ENCODE results near the gene RSRC2.
"Not testable (repeated sequence)": the region's sequence is repeated elsewhere in the genome, so short reads cannot be mapped to it uniquely, and the experiment has no call there.

RSRC2 gene, protein sequence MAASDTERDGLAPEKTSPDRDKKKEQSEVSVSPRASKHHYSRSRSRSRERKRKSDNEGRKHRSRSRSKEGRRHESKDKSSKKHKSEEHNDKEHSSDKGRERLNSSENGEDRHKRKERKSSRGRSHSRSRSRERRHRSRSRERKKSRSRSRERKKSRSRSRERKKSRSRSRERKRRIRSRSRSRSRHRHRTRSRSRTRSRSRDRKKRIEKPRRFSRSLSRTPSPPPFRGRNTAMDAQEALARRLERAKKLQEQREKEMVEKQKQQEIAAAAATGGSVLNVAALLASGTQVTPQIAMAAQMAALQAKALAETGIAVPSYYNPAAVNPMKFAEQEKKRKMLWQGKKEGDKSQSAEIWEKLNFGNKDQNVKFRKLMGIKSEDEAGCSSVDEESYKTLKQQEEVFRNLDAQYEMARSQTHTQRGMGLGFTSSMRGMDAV

DNA sequence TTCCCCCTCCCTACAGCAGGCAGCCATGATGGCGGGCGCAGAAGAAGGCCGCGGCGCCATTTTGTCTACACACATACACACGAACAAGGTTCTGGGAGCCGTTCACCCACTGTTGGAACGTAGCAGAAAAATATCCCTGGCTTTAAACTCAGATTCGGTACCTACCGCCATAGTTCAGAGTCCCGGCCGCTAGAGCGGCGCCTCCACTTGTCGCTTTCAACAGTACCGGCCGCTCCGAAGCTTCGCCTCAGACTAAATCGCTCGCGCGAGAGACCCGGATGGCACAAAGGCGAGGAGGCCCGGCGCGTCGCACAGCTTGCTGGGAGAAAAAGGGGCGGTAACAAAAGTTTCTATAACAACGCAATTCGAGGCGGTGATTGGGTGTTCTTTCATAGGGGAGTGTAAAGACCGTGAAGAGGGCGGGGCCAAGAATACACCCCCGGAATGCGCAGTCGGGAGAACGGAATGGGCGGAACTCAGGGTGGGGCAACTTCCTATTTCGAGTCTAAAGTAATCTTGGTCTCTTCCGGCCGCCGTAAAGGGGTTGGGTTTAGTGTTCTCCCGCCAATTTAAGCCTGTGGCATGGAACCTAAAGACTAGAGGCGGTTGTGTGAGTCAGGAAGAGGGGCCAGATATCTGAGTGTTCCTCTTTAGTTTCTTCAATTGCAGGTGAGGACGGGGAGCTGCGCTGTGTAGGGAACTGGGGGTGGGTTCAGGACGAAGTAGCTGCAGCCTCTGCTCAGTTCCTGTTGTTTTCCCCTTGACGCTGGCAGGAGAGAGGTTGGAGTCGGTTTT lies at the start of gene RSRC2, which contains the start of gene KNTC1:
TSS of gene RSRC2 (minus strand) at position 254 of the 795 bp plus-strand sequence. CDS start at position 171, 83 bp downstream.
TSS of gene KNTC1 (plus strand) at position 567 of the 795 bp plus-strand sequence. CDS start 2,815 bp downstream, outside the sequence.
- DNase-seq (ENCODE audit: low read depth in 2 of 2), result peak; percentile 96

DNA sequence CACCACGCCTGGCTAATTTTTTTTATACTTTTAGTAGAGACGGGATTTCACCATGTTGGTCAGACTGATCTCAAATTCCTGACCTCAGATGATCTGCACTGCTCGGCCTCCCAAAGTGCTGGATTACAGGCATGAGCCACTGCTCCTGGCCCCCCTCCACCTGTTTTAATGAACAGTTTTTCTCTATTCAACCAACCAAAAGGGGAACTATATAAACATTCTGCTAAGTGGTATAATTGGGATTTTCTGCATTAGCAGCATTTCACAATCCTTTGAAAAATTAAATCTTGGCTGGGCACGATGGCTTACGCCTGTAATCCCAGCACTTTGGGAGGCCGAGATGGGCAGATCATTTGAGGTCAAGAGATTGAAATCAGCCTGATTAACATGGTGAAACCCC lies 45.1 kb upstream of the RSRC2 start:
- no peak for DNase-seq (ENCODE audit: low read depth in 2 of 2)

DNA sequence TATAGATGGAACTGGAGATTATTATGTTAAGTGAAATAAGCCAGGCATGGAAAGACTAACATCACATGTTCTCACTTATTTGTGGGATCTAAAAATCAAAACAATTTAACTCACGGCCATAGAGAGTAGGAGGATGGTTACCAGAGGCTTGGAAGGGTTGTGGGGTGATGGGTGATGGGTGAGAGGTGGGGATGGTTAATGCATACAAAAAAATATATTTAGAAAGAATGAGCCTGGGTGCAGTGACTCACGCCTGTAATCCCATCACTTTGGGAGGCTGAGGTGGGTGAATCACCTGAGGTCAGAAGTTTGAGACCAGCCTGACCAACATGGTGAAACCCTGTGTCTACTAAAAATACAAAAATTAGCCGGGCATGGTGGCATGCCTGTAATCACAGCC lies 43.3 kb upstream of the RSRC2 start:
- not testable (repeated sequence) for DNase-seq (ENCODE audit: low read depth in 2 of 2)

DNA sequence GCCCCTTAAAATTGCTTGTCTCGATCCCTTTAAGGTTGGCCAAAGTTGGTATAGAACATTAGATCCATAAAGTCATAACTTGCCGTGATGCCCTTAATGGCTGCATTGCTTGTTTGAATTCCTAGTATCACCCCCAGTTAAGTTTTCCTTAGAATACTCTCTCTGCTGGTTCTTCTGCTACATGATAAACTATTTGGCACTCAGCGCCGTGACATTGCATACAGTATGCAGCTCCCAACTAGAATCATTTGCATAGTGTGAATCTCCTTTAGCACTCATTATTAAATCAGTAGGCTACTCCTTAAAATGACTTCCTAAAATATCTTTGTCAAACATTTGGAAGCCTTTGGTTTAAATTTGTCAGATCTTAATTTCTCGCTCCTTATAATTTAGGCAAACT lies 42.6 kb upstream of the RSRC2 start:
- DNase-seq (ENCODE audit: low read depth in 2 of 2), result no peak

DNA sequence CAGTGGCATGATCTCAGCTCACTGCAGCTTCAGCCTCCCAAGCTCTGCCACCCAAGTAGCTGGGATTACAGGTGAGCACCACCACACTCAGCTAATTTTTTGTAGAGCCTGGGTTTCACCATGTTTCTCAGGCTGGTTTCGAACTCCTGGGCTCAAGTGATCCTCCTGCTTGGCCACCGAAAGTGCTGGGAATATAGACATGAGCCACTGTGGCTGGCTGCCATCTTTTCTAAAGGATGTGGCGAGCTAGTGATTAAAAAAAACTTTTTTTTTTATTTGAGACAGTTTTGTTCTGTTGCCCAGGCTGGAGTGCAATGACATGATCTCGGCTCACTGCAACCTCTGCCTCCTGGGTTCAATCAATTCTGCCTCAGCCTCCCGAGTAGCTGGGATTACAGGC lies 40.1 kb upstream of the RSRC2 start:
- not testable (repeated sequence) for DNase-seq (ENCODE audit: low read depth in 2 of 2)

DNA sequence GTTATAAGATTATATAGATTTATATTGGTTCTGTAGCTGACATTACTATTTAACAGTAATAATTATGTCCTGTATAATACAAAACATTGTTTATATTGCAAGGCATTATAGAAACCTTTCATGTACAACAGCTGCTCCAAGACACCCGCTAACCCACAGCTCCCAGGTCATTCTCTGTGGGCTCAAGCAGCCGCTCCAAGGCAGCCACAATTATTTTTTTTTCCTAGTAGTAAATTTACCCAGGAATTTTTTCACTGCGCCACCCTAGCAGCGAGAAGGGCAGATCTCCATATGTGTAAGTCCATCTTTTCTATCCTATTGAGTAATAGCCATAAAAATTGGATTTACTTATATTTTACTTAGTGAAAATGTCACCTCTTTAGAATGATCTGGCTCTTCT lies 36.6 kb upstream of the RSRC2 start:
- DNase-seq (ENCODE audit: low read depth in 2 of 2), result no peak

DNA sequence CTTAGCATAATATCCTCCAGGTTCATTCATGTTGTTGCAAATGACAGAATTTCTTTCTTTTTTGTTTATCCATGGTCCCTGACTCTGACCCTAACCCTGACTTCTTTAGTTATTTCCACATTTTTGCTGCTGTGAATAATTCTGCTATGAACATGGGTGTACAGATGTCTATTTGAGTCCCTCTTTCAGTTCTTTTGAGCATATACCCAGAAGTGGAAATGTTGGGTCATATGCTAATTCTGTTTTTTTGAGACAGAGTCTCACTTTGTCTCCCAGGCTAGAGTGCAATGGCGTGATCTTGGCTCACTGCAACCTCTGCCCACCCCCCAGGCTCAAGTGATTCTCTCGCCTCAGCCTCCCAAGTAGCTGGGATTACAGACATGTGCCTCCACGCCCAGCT lies 33.4 kb upstream of the RSRC2 start:
- no peak for DNase-seq (ENCODE audit: low read depth in 2 of 2)

DNA sequence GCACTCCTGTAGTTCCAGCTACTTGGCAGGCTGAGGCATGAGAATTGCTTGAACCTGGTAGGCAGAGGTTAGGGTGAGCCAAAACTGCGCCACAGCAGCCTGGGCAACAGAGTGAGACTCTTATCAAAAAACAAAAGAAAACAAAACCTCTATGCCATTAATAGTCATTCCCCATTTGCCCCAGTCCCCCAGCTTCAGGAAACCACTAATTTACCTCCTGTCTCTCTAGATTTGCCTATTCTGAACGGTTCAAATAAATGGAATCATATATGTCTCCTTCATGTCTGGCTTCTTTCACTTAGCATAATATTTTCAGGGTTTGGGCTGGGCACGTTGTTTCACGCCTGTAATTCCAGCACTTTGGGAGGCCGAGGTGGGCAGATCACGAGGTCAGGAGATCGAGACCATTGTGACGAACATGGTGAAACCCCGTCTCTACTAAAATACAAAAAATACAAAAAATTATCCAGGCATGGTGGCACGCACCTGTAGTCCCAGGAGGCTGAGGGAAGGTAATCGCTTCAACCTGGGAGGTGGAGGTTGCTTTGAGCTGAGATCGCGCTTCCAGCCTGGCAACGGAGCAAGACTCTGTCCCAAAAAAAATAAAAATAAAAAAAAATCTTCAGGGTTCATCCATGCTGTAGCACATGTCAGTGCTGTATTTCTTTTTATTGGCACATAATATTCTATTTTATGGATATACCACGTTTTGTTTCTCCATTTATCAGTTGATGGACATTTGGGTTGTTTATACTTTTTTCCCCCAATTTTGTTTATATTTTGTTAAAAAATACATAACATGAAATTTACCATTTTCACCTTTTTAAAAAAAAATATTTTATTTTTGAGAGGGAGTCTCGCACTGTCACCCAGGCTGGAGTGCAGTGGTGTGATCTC lies 32.3 kb upstream of the RSRC2 start:
- no peak for DNase-seq (ENCODE audit: low read depth in 2 of 2)

DNA sequence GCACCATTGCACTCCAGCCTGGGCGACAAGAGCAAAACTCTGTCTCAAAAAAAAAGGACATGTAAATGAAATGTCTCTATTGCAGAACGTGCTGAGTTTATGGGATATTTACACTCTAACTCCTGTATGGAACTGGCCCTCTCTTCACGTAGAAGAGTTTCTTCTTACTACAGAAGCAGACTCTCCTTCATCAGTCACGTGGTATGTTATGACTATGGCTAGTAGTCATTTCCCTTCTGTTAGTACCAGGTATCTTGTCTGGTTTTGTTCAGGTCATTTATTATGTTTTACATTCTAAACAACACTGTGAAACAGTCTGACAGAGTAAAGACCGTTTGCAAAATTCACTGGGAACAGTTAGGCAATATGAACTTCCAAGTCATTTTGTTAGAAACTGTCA lies 20.6 kb upstream of the RSRC2 start:
- DNase-seq (ENCODE audit: low read depth in 2 of 2), result no peak

DNA sequence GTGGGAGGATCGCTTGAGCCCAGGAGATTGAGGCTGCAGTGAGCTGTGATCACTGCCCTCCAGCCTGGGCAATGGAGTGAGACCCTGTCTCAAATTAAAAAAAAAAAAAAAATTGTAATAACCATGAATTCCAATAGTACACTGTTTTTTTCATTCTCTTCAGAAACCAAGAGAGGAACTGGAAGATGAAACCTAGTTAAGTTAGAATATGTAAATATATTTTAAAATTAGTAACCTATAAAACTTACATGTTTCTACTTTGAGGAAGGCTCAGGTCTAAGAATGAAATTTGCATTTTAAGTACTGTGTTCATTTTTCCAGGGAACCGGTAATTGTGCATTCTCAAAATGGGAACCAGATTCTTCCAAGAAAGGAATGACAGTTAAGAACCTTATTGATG lies 19.1 kb upstream of the RSRC2 start:
- DNase-seq (ENCODE audit: low read depth in 2 of 2), result no peak

DNA sequence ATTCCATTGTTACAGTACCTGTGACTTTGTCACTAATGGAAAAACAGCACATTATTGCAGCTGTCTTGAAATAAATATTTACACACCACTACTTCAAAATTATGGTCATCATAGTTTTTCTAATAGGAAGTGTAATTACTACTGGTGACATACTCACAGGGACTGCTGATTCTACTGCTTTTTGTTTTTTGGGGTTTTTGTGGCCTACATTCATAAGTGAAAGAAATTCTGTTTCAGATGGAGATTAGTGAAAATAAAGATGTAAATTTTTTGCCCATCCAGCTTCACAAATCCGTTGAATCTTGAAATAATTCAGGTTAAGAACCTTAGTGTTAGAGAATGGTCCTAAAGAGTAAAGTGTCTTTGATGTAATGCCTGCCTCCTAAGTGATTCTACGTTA lies 17.8 kb upstream of the RSRC2 start:
- DNase-seq (ENCODE audit: low read depth in 2 of 2), result no peak

DNA sequence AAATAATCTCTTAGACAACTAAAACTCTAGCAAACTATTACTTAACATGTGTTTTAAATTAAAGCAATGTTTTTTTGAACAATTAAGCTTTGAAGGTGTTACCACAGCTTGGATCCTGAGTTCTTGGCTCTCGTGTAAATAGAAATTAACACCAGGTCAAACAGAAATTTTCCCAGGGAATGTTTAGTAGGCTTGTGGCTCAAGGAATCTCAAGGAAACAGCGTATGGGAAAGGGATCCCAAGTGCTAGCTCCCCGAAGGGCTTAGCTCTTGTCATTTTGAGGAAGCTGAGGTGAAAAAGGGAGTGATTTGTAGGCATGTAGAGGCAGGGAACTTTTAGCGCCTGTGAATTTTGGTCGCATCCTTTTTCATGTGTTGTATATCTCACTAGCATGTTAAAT lies 11.8 kb upstream of the RSRC2 start:
- DNase-seq (ENCODE audit: low read depth in 2 of 2), result no peak

DNA sequence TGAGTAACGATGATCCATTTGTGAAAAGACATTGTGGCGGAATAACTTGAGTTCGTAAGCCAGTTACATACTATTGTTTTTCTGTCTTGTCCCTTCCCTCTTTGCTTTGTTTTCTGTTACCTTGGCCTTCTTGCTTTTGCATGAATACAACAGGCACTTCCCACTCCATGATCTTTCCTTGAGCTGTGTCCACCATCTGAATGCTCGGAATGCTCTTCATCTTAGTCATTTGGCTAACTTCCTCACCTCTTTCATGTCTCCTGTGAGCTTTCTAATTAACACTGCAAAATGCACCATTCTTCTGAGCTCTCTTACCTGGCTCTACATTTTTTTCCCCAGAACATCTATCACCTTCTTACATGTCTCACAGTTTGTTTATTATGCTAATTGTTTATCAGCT lies 10.3 kb upstream of the RSRC2 start:
- no peak for DNase-seq (ENCODE audit: low read depth in 2 of 2)

DNA sequence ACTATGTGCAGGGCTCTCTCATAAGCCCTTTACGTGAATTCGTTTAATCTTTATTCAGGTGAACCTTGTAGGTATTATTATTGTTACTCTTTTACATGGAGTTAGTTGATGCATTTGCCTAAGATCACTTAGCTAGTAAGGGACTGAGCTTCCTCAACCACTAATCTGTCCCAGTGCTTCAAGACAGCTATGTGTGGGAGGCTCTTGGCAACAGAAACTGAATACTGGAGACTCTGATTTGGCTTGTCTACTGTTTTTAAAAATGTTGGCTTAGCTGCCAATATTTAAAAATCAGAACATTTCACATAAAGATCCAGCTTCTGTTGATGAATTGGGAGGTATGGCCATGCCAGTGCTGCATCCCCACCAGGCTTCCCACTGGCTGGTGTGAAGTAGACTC lies 7.1 kb upstream of the RSRC2 start:
- no peak for DNase-seq (ENCODE audit: low read depth in 2 of 2)

DNA sequence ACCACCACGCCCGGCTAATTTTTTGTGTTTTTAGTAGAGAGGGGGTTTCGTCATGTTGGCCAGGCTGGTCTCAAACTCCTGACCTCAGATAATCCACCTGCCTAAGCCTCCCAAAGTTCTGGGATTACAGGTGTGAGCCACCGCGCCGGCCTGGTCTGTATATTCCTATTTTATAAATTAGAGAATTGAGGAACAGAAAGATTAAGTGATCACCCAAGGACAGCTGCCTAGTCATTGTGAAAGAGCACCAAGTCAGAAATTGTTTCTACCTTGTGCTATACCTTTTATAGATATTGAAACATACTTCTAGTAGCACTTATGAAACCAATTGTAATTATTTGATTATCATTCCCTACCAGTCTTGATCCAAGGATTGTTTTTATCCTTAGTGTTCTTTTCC lies 2.3 kb upstream of the RSRC2 start:
- DNase-seq (ENCODE audit: low read depth in 2 of 2), result no peak

DNA sequence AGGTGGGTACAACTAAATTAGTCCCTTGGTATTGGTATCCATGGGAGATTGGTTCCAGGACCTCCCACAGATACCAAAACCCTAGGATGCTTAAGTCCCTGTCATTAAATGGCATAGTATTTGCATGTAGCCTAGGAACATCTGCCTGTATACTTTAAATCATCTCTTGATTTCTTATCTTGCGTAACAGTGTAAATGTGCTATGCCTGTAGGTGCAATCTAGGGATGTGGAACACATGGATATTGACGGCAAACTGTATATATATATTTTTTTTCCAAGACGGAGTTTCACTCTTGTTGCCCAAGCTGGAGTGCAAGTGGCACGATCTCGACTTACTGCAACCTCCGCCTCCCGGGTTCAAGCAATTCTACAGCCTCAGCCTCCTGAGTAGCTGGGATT lies 1.8 kb upstream of the RSRC2 start:
- DNase-seq (ENCODE audit: low read depth in 2 of 2), result no peak

DNA sequence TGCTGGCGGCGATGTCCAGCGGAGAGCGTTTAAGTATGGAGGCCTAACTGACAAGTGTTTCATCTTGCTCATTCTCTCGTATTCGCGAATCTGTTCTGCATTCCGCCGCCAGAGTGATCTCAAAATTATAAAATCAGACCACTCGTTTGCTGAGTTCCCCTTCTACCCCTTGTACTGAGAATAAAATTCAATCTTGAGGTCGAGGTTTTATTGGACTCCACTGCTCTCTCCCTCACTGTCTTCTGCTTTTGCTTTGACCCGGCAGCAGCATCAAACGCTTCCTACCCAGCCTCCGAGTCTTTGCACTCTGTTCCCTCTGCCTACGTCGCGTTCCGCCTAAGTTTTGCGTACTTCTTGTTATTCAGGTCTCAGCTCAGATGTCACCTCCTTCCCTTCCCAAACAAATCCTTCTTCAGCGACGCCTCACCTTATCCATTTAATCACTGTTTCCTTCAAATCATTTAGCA lies 775 bp upstream of the RSRC2 start:
- DNase-seq (ENCODE audit: low read depth in 2 of 2), result peak in 1 of 2 donors; percentile 13

DNA sequence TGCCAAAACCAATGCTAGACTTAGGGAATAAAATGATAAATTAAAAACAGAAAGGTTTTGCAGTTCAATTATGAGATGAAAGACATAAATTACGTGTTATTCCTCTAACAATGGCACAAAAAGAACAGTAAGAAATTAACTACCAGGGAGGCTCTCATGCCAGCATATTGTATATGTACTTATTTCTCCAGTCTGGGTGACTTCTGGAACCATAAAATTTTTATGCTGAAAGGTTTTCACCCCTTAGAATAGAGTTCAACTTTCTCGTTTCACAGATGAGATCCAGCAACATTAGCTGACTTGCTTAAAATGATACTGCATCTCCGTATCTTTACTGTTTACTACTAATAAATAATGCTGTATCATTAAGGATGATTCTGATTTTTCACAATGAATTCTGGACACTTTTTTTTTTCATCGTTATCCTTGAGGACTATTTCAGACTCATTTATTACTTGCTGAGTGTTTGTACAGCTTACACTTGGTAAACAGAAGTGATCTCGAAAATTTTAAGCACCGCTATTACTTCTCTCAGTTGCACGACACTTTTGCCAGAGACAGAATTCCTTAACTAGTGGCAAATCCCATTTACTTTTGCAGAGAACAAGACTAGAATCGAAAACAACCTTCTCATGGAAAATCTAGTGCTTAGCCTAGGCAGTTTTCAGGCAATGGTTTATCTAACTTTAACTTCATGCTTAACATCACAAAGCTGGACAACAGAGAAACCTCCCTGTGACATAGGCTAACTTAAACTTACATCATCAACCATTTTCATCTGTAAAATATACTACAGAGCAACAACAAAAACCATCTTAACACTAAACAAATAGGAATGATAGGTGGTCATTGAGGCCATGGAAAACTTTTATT lies 2.7 kb downstream of the RSRC2 start:
- DNase-seq (ENCODE audit: low read depth in 2 of 2), result no peak

DNA sequence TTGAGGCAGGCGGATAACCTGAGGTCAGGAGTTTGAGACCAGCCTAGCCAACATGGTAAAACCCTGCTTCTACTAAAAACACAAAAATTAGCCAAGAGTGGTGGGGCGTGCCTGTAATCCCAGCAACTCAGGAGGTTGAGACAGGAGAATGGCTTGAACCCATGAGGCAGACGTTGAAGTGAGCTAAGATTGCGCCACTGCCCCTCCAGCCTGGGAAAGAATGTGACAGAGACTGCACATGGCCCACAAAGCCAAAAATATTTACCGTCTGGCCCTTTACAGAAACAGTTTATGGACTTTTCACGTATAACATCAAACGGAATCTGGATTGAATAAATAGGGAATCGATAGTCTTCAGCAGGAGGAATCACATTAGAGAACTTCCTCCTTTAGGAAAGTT lies 3.5 kb downstream of the RSRC2 start:
- DNase-seq (ENCODE audit: low read depth in 2 of 2), result no peak

DNA sequence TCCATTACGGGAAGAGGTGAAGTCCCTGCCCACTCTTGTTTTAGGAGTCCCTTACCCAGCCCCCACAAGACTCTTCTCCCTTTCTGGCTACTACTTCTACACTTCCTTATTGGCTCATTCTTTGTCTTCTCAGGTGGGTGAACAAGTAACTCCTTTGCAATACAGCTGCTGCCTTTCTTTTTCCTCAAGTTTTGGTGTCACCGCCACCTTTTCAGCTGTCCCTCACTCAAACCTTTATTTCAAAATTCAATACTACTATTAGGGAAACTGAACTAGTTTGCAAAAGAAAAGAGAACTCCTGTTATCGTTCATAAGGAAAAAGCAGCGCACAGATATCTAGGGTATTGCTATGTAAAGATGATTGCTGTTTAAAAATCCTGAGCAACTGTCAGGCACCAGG lies 6.1 kb downstream of the RSRC2 start:
- DNase-seq (ENCODE audit: low read depth in 2 of 2), result no peak

DNA sequence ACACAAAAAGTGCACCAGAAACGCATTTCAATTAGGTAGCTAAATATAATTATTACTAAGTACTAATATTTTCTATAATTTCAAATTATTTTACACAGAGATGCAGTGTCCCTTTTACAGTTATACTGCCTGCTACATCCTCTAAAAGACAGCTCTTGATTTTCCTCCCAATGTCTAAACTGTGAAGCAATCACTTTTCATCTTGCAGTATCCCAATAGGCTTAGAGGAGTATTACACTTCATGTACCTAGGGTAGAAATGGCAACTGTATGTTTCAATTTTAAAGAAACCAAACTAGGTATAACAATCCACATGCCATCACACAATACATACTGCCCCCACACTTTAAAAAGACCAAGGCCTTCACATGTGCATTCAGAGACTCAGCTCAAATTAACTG lies 7.3 kb downstream of the RSRC2 start:
- no peak for DNase-seq (ENCODE audit: low read depth in 2 of 2)
